Panc1 (cell line): ENCODE results near the gene TMEM109. TPM values are rescaled to one million over a fixed set of nuclear protein-coding genes. Genes with fewer than 3 reads are reported as not detected.

ENCODE experiments used
- ATAC-seq: fragments of 200-7000 bp; cut with Tn5 transposase; 2 replicates; pipeline ENCODE4 v1.9.1; 2020; ENCODE audit warnings: mild to moderate bottlenecking, moderate library complexity
- BruUV-seq: library from RNA; stranded (reverse); fragments of 400-500 nt; replicated peaks from 2 replicates; lab custom pipeline; 2021; lab: Mats Ljungman, UMichigan
- CTCF ChIA-PET: fragments of 300-600 bp; sonication (Branson Sonifier 250); formaldehyde crosslinking; loops from one replicate; lab custom pipeline; 2022; ENCODE audit warnings: antibody characterized with exemption; lab: Charles Lee
- POLR2A ChIA-PET: fragments of 300-600 bp; sonication (Branson Sonifier 250); formaldehyde crosslinking; loops from one replicate; lab custom pipeline; 2022; ENCODE audit warnings: antibody characterized with exemption; lab: Charles Lee
- DNase-seq: peaks from one replicate; pipeline ENCODE4 v3.0.0-alpha.2; 2010; ENCODE audit warnings: low read depth, low spot score
- H3K27ac ChIP-seq: 2 replicates; pipeline ENCODE4 v1.5.1; 2011; ENCODE audit warnings: mild to moderate bottlenecking, low read length, inconsistent platforms
- H3K27me3 ChIP-seq: fragments of 200-500 bp; sonication (Bioruptor generic); 2 replicates; pipeline ENCODE4 v1.6.0; 2014; ENCODE audit warnings: low read length, inconsistent platforms; ENCODE audit not compliant: control insufficient read depth, insufficient read depth
- H3K36me3 ChIP-seq: fragments of 200-500 bp; sonication (Bioruptor generic); 2 replicates; pipeline ENCODE4 v1.5.1; 2014; ENCODE audit warnings: inconsistent platforms, mild to moderate bottlenecking, low read length, moderate library complexity; ENCODE audit not compliant: control insufficient read depth, insufficient read depth
- H3K4me1 ChIP-seq: 2 replicates; pipeline ENCODE4 v1.5.1; 2011; ENCODE audit warnings: inconsistent platforms, mild to moderate bottlenecking, low read length, moderate library complexity; ENCODE audit not compliant: control insufficient read depth, insufficient read depth
- H3K4me3 ChIP-seq, 2 experiments: 2 replicates each; pipeline ENCODE4 v1.5.1; 2011 to 2012; ENCODE audit warnings: low read depth in 2 of 2, low read length in 2 of 2, mild to moderate bottlenecking in 2 of 2, inconsistent platforms in 1 of 2, moderate library complexity in 1 of 2
- H3K9me3 ChIP-seq: fragments of 200-500 bp; sonication (Bioruptor generic); 2 replicates; pipeline ENCODE4 v1.5.1; 2014; ENCODE audit warnings: low read depth, mild to moderate bottlenecking, inconsistent platforms, low read length, moderate library complexity; ENCODE audit not compliant: control insufficient read depth, insufficient read depth
- POLR2AphosphoS5 ChIP-seq: IDR thresholded peaks from 2 replicates; pipeline ENCODE4 v1.6.1; 2012; ENCODE audit warnings: mild to moderate bottlenecking, low read depth, low read length, moderate library complexity
- SIN3A ChIP-seq: IDR thresholded peaks from 2 replicates; pipeline ENCODE4 v1.6.1; 2012; ENCODE audit warnings: low read depth, mild to moderate bottlenecking, low read length, moderate library complexity, borderline replicate concordance; ENCODE audit not compliant: insufficient read depth
- TCF7L2 ChIP-seq: IDR thresholded peaks from 2 replicates; pipeline ENCODE4 v1.6.1; 2011; ENCODE audit warnings: mild to moderate bottlenecking, low read depth, low read length, inconsistent platforms
- in situ Hi-C: cut with HindIII; loops from 2 replicates; pipeline ENCODE4 v1.10.0; 2016; ENCODE audit warnings: low sequenced_read_pairs, low pct_unique_long_range_greater_than_20kb
- intact Hi-C: fragments of 100-400 bp; cut with micrococcal nuclease; formaldehyde crosslinking; loops from one replicate; pipeline ENCODE4 v1.10.0; 2022; ENCODE audit not compliant: unreplicated experiment
- total RNA-seq: library from RNA; stranded (reverse); gene quantifications from one replicate; pipeline ENCODE4 v1.2.1, GENCODE V29; 2021; ENCODE audit not compliant: unreplicated experiment
- TF ChIP-seq, protein P1 (sequence below): fragments of 450-650 bp; IDR thresholded peaks from 2 replicates; pipeline ENCODE4 v1.5.1; 2017; ENCODE audit warnings: mild to moderate bottlenecking
- TF ChIP-seq, protein P2 (sequence below), 2 experiments: IDR thresholded peaks; 2 replicates each; pipeline ENCODE4 v1.6.1; 2011 to 2012; ENCODE audit warnings: low read depth in 2 of 2, control low read depth in 1 of 2, low read length in 1 of 2, mild to moderate bottlenecking in 1 of 2, moderate library complexity in 1 of 2; ENCODE audit not compliant: insufficient read depth in 1 of 2

TMEM109 gene
- total RNA-seq, 1 experiment from 2014 or later = 91.8 TPM

DNA sequence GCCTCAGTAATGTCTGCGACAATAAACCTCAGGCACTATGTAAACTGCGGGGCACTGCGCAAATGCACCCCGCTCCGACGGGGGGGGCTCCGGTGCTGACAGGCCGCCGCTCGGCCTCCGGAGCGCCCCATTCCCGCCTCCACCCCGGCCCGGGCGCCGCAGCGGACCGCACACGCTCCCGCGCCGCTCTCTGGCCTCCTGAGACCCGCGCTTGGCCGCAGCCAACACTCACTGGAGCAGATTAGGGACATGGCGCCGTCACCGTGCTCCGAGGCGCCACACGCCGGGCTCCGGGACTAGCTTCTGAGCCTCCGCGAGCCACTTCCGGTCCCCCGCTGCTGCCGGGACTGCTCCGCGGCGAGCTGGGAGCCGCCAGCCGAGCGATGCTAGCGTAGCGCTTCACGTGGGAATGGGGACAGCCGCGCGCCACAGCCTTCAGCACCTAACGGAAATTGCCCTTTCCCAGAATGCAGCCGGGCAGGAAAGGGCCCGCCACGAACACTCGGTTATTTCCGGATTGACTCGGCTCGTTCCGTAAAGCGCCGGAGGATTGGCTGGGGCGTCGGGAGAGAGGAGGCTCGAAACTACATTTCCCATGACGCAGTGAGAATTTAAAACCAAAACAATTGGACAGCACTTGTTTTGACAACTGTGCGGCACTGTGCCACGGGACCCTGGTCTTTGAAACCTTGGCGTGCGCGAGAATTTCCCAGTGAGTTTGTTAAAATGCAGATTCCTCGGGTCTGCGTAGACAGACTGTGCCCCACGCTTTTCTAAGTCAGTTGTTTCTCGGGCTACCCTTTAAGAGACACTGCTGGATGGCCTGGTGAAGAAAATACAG, 7.6 kb upstream of the TMEM109 start, which contains the start of gene PRPF19:
Gene PRPF19 (minus strand): TSS at position 454 of the 841 bp plus-strand sequence. CDS start 203 bp downstream, at position 251.
- 0 out of 2 replicates have a peak, but pooled peaks cover 3% of the 10 kb centered on the region for H3K27me3 ChIP-seq
- H3K36me3 ChIP-seq = peaks cover 14% of the 10 kb centered on the region
- TF ChIP-seq, protein P1, sequence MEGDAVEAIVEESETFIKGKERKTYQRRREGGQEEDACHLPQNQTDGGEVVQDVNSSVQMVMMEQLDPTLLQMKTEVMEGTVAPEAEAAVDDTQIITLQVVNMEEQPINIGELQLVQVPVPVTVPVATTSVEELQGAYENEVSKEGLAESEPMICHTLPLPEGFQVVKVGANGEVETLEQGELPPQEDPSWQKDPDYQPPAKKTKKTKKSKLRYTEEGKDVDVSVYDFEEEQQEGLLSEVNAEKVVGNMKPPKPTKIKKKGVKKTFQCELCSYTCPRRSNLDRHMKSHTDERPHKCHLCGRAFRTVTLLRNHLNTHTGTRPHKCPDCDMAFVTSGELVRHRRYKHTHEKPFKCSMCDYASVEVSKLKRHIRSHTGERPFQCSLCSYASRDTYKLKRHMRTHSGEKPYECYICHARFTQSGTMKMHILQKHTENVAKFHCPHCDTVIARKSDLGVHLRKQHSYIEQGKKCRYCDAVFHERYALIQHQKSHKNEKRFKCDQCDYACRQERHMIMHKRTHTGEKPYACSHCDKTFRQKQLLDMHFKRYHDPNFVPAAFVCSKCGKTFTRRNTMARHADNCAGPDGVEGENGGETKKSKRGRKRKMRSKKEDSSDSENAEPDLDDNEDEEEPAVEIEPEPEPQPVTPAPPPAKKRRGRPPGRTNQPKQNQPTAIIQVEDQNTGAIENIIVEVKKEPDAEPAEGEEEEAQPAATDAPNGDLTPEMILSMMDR = no peak
- TF ChIP-seq TCF7L2 (no peak), SIN3A (peak; percentile 84; the same call in 1 of the 2 replicates), POLR2AphosphoS5 (peak; percentile 93)
- TF ChIP-seq, protein P2, sequence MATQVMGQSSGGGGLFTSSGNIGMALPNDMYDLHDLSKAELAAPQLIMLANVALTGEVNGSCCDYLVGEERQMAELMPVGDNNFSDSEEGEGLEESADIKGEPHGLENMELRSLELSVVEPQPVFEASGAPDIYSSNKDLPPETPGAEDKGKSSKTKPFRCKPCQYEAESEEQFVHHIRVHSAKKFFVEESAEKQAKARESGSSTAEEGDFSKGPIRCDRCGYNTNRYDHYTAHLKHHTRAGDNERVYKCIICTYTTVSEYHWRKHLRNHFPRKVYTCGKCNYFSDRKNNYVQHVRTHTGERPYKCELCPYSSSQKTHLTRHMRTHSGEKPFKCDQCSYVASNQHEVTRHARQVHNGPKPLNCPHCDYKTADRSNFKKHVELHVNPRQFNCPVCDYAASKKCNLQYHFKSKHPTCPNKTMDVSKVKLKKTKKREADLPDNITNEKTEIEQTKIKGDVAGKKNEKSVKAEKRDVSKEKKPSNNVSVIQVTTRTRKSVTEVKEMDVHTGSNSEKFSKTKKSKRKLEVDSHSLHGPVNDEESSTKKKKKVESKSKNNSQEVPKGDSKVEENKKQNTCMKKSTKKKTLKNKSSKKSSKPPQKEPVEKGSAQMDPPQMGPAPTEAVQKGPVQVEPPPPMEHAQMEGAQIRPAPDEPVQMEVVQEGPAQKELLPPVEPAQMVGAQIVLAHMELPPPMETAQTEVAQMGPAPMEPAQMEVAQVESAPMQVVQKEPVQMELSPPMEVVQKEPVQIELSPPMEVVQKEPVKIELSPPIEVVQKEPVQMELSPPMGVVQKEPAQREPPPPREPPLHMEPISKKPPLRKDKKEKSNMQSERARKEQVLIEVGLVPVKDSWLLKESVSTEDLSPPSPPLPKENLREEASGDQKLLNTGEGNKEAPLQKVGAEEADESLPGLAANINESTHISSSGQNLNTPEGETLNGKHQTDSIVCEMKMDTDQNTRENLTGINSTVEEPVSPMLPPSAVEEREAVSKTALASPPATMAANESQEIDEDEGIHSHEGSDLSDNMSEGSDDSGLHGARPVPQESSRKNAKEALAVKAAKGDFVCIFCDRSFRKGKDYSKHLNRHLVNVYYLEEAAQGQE (IDR thresholded peaks at IDR 0.05; ENCODE audit: insufficient read depth in 1 of 2, low read depth in 2 of 2, low read length in 1 of 2) = no peak; a peak in 1 of 4 replicates
- DNase-seq (peak; percentile 82), ATAC-seq (peak; percentile 99)
- H3K4me1 ChIP-seq = peaks cover 14% of the 10 kb centered on the region
- POLR2A ChIA-PET = no interaction called here
- CTCF ChIA-PET = no interaction called here
- no TSS peak for BruUV-seq
- H3K9me3 ChIP-seq = no peaks in the 10 kb centered on the region
- H3K4me3 ChIP-seq = peak within 1 kb of the TSS; percentile 87 to 98
- intact Hi-C loops = no loop called here
- H3K27ac ChIP-seq = peak within 1 kb of the TSS; percentile 93
- in situ Hi-C loops = no loop called here

DNA sequence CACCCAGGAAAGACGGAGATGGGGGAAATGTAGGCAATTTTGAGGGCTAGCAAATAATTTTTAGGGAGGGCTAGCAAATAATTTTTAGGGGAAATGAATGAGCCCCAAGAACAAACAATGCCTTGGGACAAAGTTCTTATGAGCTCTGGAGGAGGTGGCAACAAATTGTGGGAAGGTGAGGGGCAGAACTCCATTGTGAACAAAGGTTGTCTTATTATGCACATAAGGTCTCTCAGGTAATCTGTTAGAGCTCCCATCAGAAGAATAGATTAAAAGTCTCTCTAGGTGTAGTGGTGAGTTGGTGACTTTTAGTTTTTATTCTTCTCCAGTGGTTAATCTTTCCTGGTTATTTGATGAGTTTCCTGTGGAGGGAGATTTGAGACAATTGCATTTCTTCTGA, 5.2 kb upstream of the TMEM109 start:
- POLR2A ChIA-PET = interaction anchor here (0.5 kb wide), 1 partner anchor 36 kb away, joined by 3 read pairs; no protein-coding TSS in a partner anchor
- H3K4me3 ChIP-seq = no peak overlapping the region
- no TSS peak for BruUV-seq

More for the DNA sequence above, 5.2 kb upstream of the TMEM109 start:
- DNase-seq = no peak
- ATAC-seq = no peak
- H3K9me3 ChIP-seq = no peaks in the 10 kb centered on the region
- TF ChIP-seq, protein P1 = no peak
- TF ChIP-seq, protein P2 (IDR thresholded peaks at IDR 0.05; ENCODE audit: insufficient read depth in 1 of 2, low read depth in 2 of 2, low read length in 1 of 2) = no peak
- TF ChIP-seq SIN3A (no peak), POLR2AphosphoS5 (no peak), TCF7L2 (no peak)
- CTCF ChIA-PET = no interaction called here
- H3K27me3 ChIP-seq = 0 out of 2 replicates have a peak, but pooled peaks cover 3% of the 10 kb centered on the region
- peaks cover 19% of the 10 kb centered on the region for H3K4me1 ChIP-seq
- intact Hi-C loops (no loop called here), in situ Hi-C loops (no loop called here)
- H3K27ac ChIP-seq = no peak overlapping the region
- peaks cover 3% of the 10 kb centered on the region for H3K36me3 ChIP-seq
